HG03045 (cell line): ENCODE results near the gene NAA25.

Source experiments
- ATAC-seq: cut with Tn5 transposase; IDR thresholded peaks from one replicate; pipeline ENCODE4 v1.9.1; 2021; ENCODE audit warnings: mild to moderate bottlenecking, moderate library complexity; ENCODE audit not compliant: unreplicated experiment

Gene NAA25

GRCh38 chr12:112108202-112109079 lies at the start of gene NAA25:
Gene NAA25, minus strand, starts transcription at chr12:112108783. Its CDS starts 10 bp downstream, at chr12:112108773.
- ATAC-seq = peak; percentile 74

- no peak for ATAC-seq
Observed at GRCh38 chr12:112153893-112154219, 45.3 kb upstream of the NAA25 start.

- ATAC-seq = no peak
Observed at GRCh38 chr12:112153181-112153892, 44.8 kb upstream of the NAA25 start.

GRCh38 chr12:112151766-112152541 lies 43.4 kb upstream of the NAA25 start:
- ATAC-seq = no peak

- no peak for ATAC-seq
Observed at GRCh38 chr12:112149596-112149995, 41.0 kb upstream of the NAA25 start.

- ATAC-seq = no peak
Observed at GRCh38 chr12:112148031-112148513, 39.5 kb upstream of the NAA25 start.

GRCh38 chr12:112146123-112146522 lies 37.5 kb upstream of the NAA25 start:
- ATAC-seq = no peak

GRCh38 chr12:112140728-112141127 lies 32.1 kb upstream of the NAA25 start:
- ATAC-seq = no peak

GRCh38 chr12:112134731-112135130 lies 26.1 kb upstream of the NAA25 start:
- ATAC-seq = no peak

- ATAC-seq = no peak
Observed at GRCh38 chr12:112133418-112133817, 24.8 kb upstream of the NAA25 start.

- ATAC-seq = no peak
Observed at GRCh38 chr12:112131686-112132085, 23.1 kb upstream of the NAA25 start.

- peak; percentile 41 for ATAC-seq
Observed at GRCh38 chr12:112130441-112130998, 21.9 kb upstream of the NAA25 start.

- ATAC-seq = no peak
Observed at GRCh38 chr12:112126911-112127310, 18.3 kb upstream of the NAA25 start.

- ATAC-seq = no peak
Observed at GRCh38 chr12:112126000-112126438, 17.4 kb upstream of the NAA25 start.

GRCh38 chr12:112125250-112125999 lies 16.8 kb upstream of the NAA25 start, which contains the start of gene TRAFD1:
Gene TRAFD1, plus strand, starts transcription at chr12:112125560. Its CDS starts 4,963 bp downstream, at chr12:112130523.
- ATAC-seq = peak; percentile 95

- no peak for ATAC-seq
Observed at GRCh38 chr12:112124918-112125249, 16.3 kb upstream of the NAA25 start.

GRCh38 chr12:112122823-112123690 lies 14.5 kb upstream of the NAA25 start:
- no peak for ATAC-seq

- ATAC-seq = no peak
Observed at GRCh38 chr12:112121780-112122565, 13.4 kb upstream of the NAA25 start.
